Caco-2 (cell line): ENCODE data around the gene SPOCK2. TPM values are rescaled to one million over a fixed set of nuclear protein-coding genes. Genes with fewer than 3 reads are reported as not detected.

Experiments
- BruUV-seq: library from RNA; stranded (reverse); fragments of 400-500 nt; replicated peaks from 2 replicates; lab custom pipeline; 2021; lab: Mats Ljungman, UMichigan
- CTCF ChIA-PET: fragments of 300-600 bp; sonication (Branson Sonifier 250); formaldehyde crosslinking; loops from one replicate; lab custom pipeline; 2022; ENCODE audit warnings: antibody characterized with exemption; lab: Charles Lee
- POLR2A ChIA-PET: fragments of 300-600 bp; sonication (Branson Sonifier 250); formaldehyde crosslinking; loops from one replicate; lab custom pipeline; 2022; ENCODE audit warnings: antibody characterized with exemption; lab: Charles Lee
- DNase-seq, 2 experiments: peaks; one replicate each; pipeline versions ENCODE4 v3.0.0 to v3.0.0-alpha.2; 2020 to 2022
- H3K27me3 ChIP-seq: replicated peaks from 2 replicates; pipeline ENCODE4 v1.6.0; 2011; ENCODE audit warnings: low read length; ENCODE audit not compliant: control insufficient read depth, insufficient read depth
- H3K36me3 ChIP-seq: 2 replicates; pipeline ENCODE4 v1.5.1; 2011; ENCODE audit warnings: low read length; ENCODE audit not compliant: control insufficient read depth, insufficient read depth
- H3K4me1 ChIP-seq: fragments of 250-450 bp; sonication (Bioruptor Pico); 2 replicates; pipeline ENCODE4 v1.5.1; 2020; ENCODE audit warnings: mild to moderate bottlenecking
- H3K4me3 ChIP-seq: 2 replicates; pipeline ENCODE4 v1.5.1; 2011; ENCODE audit warnings: low read depth, mild to moderate bottlenecking, control low read depth, low read length
- H3K9me3 ChIP-seq: fragments of 250-450 bp; sonication (Bioruptor Pico); 2 replicates; pipeline ENCODE4 v1.5.1; 2020; ENCODE audit warnings: mild to moderate bottlenecking, moderate library complexity
- H3K27ac Mint-ChIP-seq: one replicate; pipeline ENCODE4 v1.8.0; 2022; ENCODE audit warnings: mixed read lengths; ENCODE audit not compliant: unreplicated experiment
- H3K27me3 Mint-ChIP-seq: one replicate; pipeline ENCODE4 v1.8.0; 2022; ENCODE audit warnings: mixed read lengths; ENCODE audit not compliant: insufficient read depth, unreplicated experiment
- H3K36me3 Mint-ChIP-seq: one replicate; pipeline ENCODE4 v1.8.0; 2022; ENCODE audit warnings: mild to moderate bottlenecking, mixed read lengths; ENCODE audit not compliant: insufficient read depth, unreplicated experiment
- H3K4me1 Mint-ChIP-seq: one replicate; pipeline ENCODE4 v1.8.0; 2022; ENCODE audit warnings: low read depth, mixed read lengths; ENCODE audit not compliant: unreplicated experiment
- H3K4me3 Mint-ChIP-seq: one replicate; pipeline ENCODE4 v1.8.0; 2022; ENCODE audit warnings: mild to moderate bottlenecking, moderate library complexity, mixed read lengths; ENCODE audit not compliant: unreplicated experiment
- H3K9me3 Mint-ChIP-seq: one replicate; pipeline ENCODE4 v1.8.0; 2022; ENCODE audit warnings: mixed read lengths; ENCODE audit not compliant: unreplicated experiment
- CTCF ChIP-seq, 2 experiments: fragments of 200-600 bp in 1 of 2; IDR thresholded peaks; 1 replicate in 1 of 2; 2 replicates in 1 of 2; pipeline versions ENCODE4 v1.5.1 to v1.8.0; 2011 to 2022; ENCODE audit warnings: antibody characterized with exemption in 1 of 2, control low read depth in 1 of 2, inconsistent platforms in 1 of 2, low read depth in 1 of 2, low read length in 1 of 2, mild to moderate bottlenecking in 1 of 2, moderate library complexity in 1 of 2; ENCODE audit not compliant: insufficient read depth in 1 of 2, severe bottlenecking in 1 of 2, unreplicated experiment in 1 of 2
- intact Hi-C: fragments of 100-400 bp; cut with micrococcal nuclease; formaldehyde crosslinking; loops from one replicate; pipeline ENCODE4 v1.10.0; 2022; ENCODE audit not compliant: unreplicated experiment
- total RNA-seq: library from RNA; stranded (reverse); gene quantifications from 2 replicates; pipeline ENCODE4 v1.2.3, GENCODE V29; 2022

The SPOCK2 gene
- total RNA-seq, 1 experiment from 2014 or later = 1.6 TPM

DNA sequence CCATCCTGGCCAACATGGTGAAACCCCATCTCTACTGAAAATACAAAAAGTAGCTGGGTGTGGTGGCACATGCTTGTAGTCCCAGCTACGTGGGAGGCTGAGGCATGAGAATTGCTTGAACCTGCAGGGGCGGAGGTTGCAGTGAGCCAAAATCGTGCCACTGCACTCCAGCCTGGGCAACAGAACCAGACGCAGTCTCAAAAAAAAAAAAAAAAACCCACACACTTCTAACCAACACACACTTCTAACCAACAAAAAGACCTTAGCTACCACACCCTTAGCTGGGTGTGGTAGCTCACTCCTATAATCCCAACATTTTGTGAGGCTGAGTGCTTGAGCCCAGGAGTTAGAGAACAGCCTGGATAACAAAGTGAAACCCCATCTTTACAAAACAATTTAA, 33.9 kb upstream of the SPOCK2 start:
- intact Hi-C loops = no loop called here
- no peak for TF ChIP-seq CTCF (IDR thresholded peaks at IDR 0.05; ENCODE audit: insufficient read depth in 1 of 2, low read depth in 1 of 2, low read length in 1 of 2, severe bottlenecking in 1 of 2, unreplicated experiment in 1 of 2)
- no peaks in the 10 kb centered on the region for H3K27me3 ChIP-seq
- no peak overlapping the region for H3K4me3 ChIP-seq
- no peak overlapping the region for H3K4me3 Mint-ChIP-seq
- peaks cover 1% of the 10 kb centered on the region; the same call in 1 of the 2 replicates for H3K36me3 ChIP-seq
- DNase-seq = no peak
- no peak overlapping the region for H3K27ac Mint-ChIP-seq
- H3K9me3 Mint-ChIP-seq = peaks cover 13% of the 10 kb centered on the region
- peaks cover 7% of the 10 kb centered on the region; the same call in 1 of the 2 replicates for H3K4me1 ChIP-seq
- ChIA-PET POLR2A (interaction anchor here (0.6 kb wide), 1 partner anchor 199 kb away, joined by 5 read pairs; no protein-coding TSS in a partner anchor), CTCF (no interaction called here)
- no TSS peak for BruUV-seq
- H3K4me1 Mint-ChIP-seq = peaks cover 13% of the 10 kb centered on the region
- H3K27me3 Mint-ChIP-seq = no peaks in the 10 kb centered on the region
- H3K36me3 Mint-ChIP-seq = peaks cover 18% of the 10 kb centered on the region
- H3K9me3 ChIP-seq = peaks cover 4% of the 10 kb centered on the region; the same call in 1 of the 2 replicates

- ChIA-PET CTCF (no interaction called here), POLR2A (no interaction called here)
- peaks cover 7% of the 10 kb centered on the region; the same call in 1 of the 2 replicates for H3K4me1 ChIP-seq
- H3K4me3 ChIP-seq = no peak overlapping the region
- intact Hi-C loops = no loop called here
- no peak overlapping the region for H3K27ac Mint-ChIP-seq
- peaks cover 21% of the 10 kb centered on the region for H3K9me3 Mint-ChIP-seq
- no peak for TF ChIP-seq CTCF (IDR thresholded peaks at IDR 0.05; ENCODE audit: insufficient read depth in 1 of 2, low read depth in 1 of 2, low read length in 1 of 2, severe bottlenecking in 1 of 2, unreplicated experiment in 1 of 2)
- H3K27me3 ChIP-seq = no peaks in the 10 kb centered on the region
- H3K36me3 ChIP-seq = peaks cover 1% of the 10 kb centered on the region; the same call in 1 of the 2 replicates
- H3K9me3 ChIP-seq = peaks cover 6% of the 10 kb centered on the region; the same call in 1 of the 2 replicates
- BruUV-seq = no TSS peak
- H3K4me1 Mint-ChIP-seq = peaks cover 13% of the 10 kb centered on the region
- H3K4me3 Mint-ChIP-seq = no peak overlapping the region
- peaks cover 18% of the 10 kb centered on the region for H3K36me3 Mint-ChIP-seq
- DNase-seq = no peak
- no peaks in the 10 kb centered on the region for H3K27me3 Mint-ChIP-seq
Observed at GRCh38 chr10:72121389-72121788, 33.0 kb upstream of the SPOCK2 start.

DNA sequence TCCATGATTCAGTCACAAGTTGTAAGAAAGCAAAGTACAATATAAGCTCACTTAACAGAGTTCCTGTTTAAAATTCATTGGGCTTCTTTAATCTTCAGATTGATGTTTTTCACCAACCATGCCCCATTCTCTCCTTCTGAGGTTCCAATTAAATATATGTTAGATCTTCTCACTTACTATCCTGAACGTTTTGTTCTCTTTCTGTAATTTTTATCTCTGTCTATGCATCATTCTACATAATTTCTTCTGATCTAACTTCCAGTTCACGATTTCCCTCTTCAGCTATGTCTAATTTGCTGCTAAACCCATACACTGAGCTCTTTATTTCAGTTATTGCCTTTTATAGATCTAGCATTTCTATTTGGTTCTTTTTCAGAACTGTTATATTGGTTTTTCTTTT, 28.0 kb upstream of the SPOCK2 start:
- Histone ChIP-seq H3K27me3 (no peaks in the 10 kb centered on the region), H3K4me3 (no peak overlapping the region), H3K9me3 (peaks cover 5% of the 10 kb centered on the region; the same call in 1 of the 2 replicates), H3K36me3 (no peaks in the 10 kb centered on the region), H3K4me1 (no peaks in the 10 kb centered on the region)
- H3K4me1 Mint-ChIP-seq = no peaks in the 10 kb centered on the region
- ChIA-PET CTCF (interaction anchor here (0.5 to 1.7 kb wide), 2 partner anchors 14 to 35 kb away, joined by 3 read pairs; no protein-coding TSS in a partner anchor), POLR2A (no interaction called here)
- BruUV-seq = no TSS peak
- peaks cover 17% of the 10 kb centered on the region for H3K36me3 Mint-ChIP-seq
- no peaks in the 10 kb centered on the region for H3K27me3 Mint-ChIP-seq
- intact Hi-C loops = no loop called here
- no peak overlapping the region for H3K27ac Mint-ChIP-seq
- no peak for TF ChIP-seq CTCF (IDR thresholded peaks at IDR 0.05; ENCODE audit: insufficient read depth in 1 of 2, low read depth in 1 of 2, low read length in 1 of 2, severe bottlenecking in 1 of 2, unreplicated experiment in 1 of 2)
- H3K9me3 Mint-ChIP-seq = peaks cover 25% of the 10 kb centered on the region
- no peak for DNase-seq
- no peak overlapping the region for H3K4me3 Mint-ChIP-seq
